Activated T-helper 17 cell treated with anti-CD3 and anti-CD28 coated beads, Interleukin-2, amount 50 U/mL, for 72 hours (primary cell): Measurements from ENCODE around the gene ZNF324. TPM values are rescaled to one million over a fixed set of nuclear protein-coding genes. Genes with fewer than 3 reads are reported as not detected.

Experiments used
- ATAC-seq: fragments of 150-1000 bp; cut with Tn5 transposase; replicated peaks from 2 replicates; pipeline ENCODE4 v1.10.0; 2021; ENCODE audit warnings: mild to moderate bottlenecking, moderate library complexity
- H3K27ac Mint-ChIP-seq: one replicate; pipeline ENCODE4 v1.8.0; 2022; ENCODE audit warnings: mixed read lengths
- H3K27me3 Mint-ChIP-seq: one replicate; pipeline ENCODE4 v1.8.0; 2022; ENCODE audit warnings: mixed read lengths
- H3K36me3 Mint-ChIP-seq: one replicate; pipeline ENCODE4 v1.8.0; 2022; ENCODE audit warnings: low read depth, mild to moderate bottlenecking, mixed read lengths
- H3K4me1 Mint-ChIP-seq: one replicate; pipeline ENCODE4 v1.8.0; 2022; ENCODE audit warnings: mixed read lengths
- H3K4me3 Mint-ChIP-seq: one replicate; pipeline ENCODE4 v1.8.0; 2022; ENCODE audit warnings: mild to moderate bottlenecking, mixed read lengths
- H3K9me3 Mint-ChIP-seq: one replicate; pipeline ENCODE4 v1.8.0; 2022; ENCODE audit warnings: mixed read lengths
- total RNA-seq, 2 donors: library from RNA; stranded (reverse); gene quantifications; one replicate each; pipeline ENCODE4 v1.2.3, GENCODE V29; 2022

ZNF324 gene
- total RNA-seq, 2 donors from 2014 or later: 7.3 to 7.6 TPM

DNA sequence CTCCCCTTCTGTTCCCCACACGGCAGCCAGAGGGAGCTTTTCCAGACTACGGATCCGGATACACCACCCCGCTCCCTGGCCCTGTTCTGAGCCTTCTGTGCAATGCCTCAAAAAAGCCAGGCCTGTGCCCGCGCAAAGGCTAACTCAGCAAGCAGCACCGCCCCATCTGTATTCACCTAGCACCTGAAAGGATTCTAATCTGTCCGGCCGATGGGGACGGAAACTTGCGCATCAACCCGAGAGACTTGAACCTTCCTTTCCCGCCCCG, 52.1 kb downstream of the ZNF324 start:
- Mint-ChIP-seq H3K36me3 (peaks cover 36% of the 10 kb centered on the region), H3K27me3 (no peaks in the 10 kb centered on the region), H3K9me3 (no peaks in the 10 kb centered on the region), H3K4me1 (peaks cover 18% of the 10 kb centered on the region), H3K4me3 (peak overlapping the region; percentile 89), H3K27ac (peak overlapping the region; percentile 96)
- peak; percentile 30 for ATAC-seq

GRCh38 chr19:58519355-58520256, 52.7 kb downstream of the ZNF324 start, which contains the start of gene ZBTB45:
ZBTB45 (minus strand) TSS chr19:58519810; CDS start chr19:58517673, 2,137 bp downstream.
- Mint-ChIP-seq H3K27ac (peak within 1 kb of the TSS; percentile 96), H3K9me3 (no peaks in the 10 kb centered on the region), H3K4me1 (peaks cover 18% of the 10 kb centered on the region), H3K36me3 (peaks cover 36% of the 10 kb centered on the region), H3K4me3 (peak within 1 kb of the TSS; percentile 89), H3K27me3 (no peaks in the 10 kb centered on the region)
- peak; percentile 86 for ATAC-seq

DNA sequence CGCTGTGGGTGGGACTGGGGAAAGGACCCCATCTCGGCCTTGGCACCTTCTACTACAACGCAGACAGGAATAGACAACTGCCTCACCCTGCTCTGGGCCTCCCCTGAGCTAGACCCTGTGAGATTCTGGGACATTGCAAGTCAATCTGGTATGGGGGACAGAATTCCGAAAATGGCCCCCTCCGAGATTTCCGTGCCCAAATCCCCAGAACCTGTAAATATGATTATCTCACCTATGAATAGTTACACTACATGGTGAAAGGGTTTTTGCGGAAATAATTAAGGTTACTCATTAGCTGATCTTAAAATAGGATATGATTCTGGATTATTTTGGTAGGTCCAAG, 53.3 kb downstream of the ZNF324 start:
- no peak for ATAC-seq
- Mint-ChIP-seq H3K27ac (peak overlapping the region; percentile 96), H3K36me3 (peaks cover 29% of the 10 kb centered on the region), H3K4me3 (peak overlapping the region; percentile 89), H3K27me3 (no peaks in the 10 kb centered on the region), H3K4me1 (peaks cover 18% of the 10 kb centered on the region), H3K9me3 (no peaks in the 10 kb centered on the region)

DNA sequence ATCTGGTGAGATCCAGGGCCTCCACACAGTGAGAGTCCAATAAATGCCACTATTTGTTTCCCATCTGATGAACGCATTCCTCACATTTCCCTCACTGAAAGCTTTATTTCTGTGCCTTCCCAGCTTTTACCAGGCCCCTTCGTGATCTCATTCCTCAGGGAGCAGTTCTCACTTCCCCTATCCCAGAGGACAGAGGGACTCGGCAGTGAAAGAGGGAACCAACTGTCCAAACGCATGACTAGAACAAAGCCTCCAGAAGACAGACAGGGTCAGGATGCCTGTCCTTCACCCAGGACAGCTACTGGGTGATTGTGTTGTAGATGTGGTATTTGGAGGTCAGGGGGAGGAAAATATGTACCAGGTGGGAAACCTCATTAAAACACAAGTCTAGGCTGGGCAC, 54.8 kb downstream of the ZNF324 start:
- Mint-ChIP-seq H3K36me3 (peaks cover 21% of the 10 kb centered on the region), H3K27ac (no peak overlapping the region), H3K4me3 (peak overlapping the region; percentile 32)

GRCh38 chr19:58522709-58523108, 55.8 kb downstream of the ZNF324 start:
- no peak for ATAC-seq
- Mint-ChIP-seq H3K27me3 (no peaks in the 10 kb centered on the region), H3K4me1 (peaks cover 11% of the 10 kb centered on the region), H3K36me3 (peaks cover 21% of the 10 kb centered on the region), H3K9me3 (no peaks in the 10 kb centered on the region), H3K4me3 (no peak overlapping the region), H3K27ac (peak overlapping the region; percentile 33)

More for the DNA sequence above, 54.8 kb downstream of the ZNF324 start:
- H3K9me3 Mint-ChIP-seq: no peaks in the 10 kb centered on the region
- H3K27me3 Mint-ChIP-seq: no peaks in the 10 kb centered on the region
- H3K4me1 Mint-ChIP-seq: peaks cover 11% of the 10 kb centered on the region
- no peak for ATAC-seq

Other genes starting within 250 kb of the ZNF324 start
- 10 to 100 TPM; 43.4 to 44.6 TPM for gene ZNF544, start 238.2 kb upstream of the ZNF324 start, total RNA-seq
- 1 to 10 TPM; 3.7 to 4.6 TPM for gene ZNF8, start 188.1 kb upstream of the ZNF324 start, total RNA-seq
- gene ERVK3-1, start 161.7 kb upstream of the ZNF324 start, total RNA-seq: 10 to 100 TPM; 38.5 to 57.8 TPM
- gene ZSCAN22, start 140.1 kb upstream of the ZNF324 start, total RNA-seq: 1 to 10 TPM; 4.3 to 6.1 TPM
- gene A1BG, start 113.6 kb upstream of the ZNF324 start, total RNA-seq: 10 to 100 TPM; 12.4 to 15.4 TPM
- 1 to 10 TPM; 1.7 to 1.8 TPM for gene ZNF497, start 104.3 kb upstream of the ZNF324 start, total RNA-seq
- gene ZNF837, start 86.0 kb upstream of the ZNF324 start, total RNA-seq: 1 to 10 TPM; 1.1 to 1.9 TPM
- 1,000 to 10,000 TPM; 1,376 to 1,435 TPM for gene RPS5, start 79.8 kb upstream of the ZNF324 start, total RNA-seq
- gene RNF225, start 71.4 kb upstream of the ZNF324 start, total RNA-seq: under 1 TPM in 1 of 2 donors, not detected in 1; 0.64 TPM
- 1 to 10 TPM; 9.0 to 9.8 TPM for gene ZNF584, start 58.4 kb upstream of the ZNF324 start, total RNA-seq
- 1 to 10 TPM; 2.1 to 3.8 TPM for gene ZNF132, start 26.9 kb upstream of the ZNF324 start, total RNA-seq
- gene ZNF324B, start 15.5 kb upstream of the ZNF324 start, total RNA-seq: 1 to 10 TPM; 8.8 to 8.9 TPM
- gene ZNF446, start 9.3 kb downstream of the ZNF324 start, total RNA-seq: 1 to 10 TPM; 5.8 to 6.2 TPM
- gene SLC27A5, start 44.9 kb downstream of the ZNF324 start, total RNA-seq: 10 to 100 TPM; 14.4 to 15.6 TPM
- 10 to 100 TPM; 11.0 to 14.3 TPM for gene ZBTB45, start 52.7 kb downstream of the ZNF324 start, total RNA-seq
- gene TRIM28, start 77.0 kb downstream of the ZNF324 start, total RNA-seq: 100 to 1,000 TPM; 336 to 455 TPM
- 10 to 100 TPM; 79.0 to 95.8 TPM for gene CHMP2A, start 88.0 kb downstream of the ZNF324 start, total RNA-seq
- gene UBE2M, start 91.5 kb downstream of the ZNF324 start, total RNA-seq: 100 to 1,000 TPM; 102 to 141 TPM
- 10 to 100 TPM; 26.6 to 57.9 TPM for gene MZF1, start 106.3 kb downstream of the ZNF324 start, total RNA-seq